HL-60 (cell line): ENCODE data around the gene EGFL8.

Source experiments
- DNase-seq, 2 experiments: peaks; one replicate each; pipeline ENCODE4 v3.0.0-alpha.2; 2010 to 2020; ENCODE audit warnings: low read depth in 1 of 2, low spot score in 1 of 2
- H3K27ac ChIP-seq: fragments of 250-450 bp; sonication (Bioruptor Pico); replicated peaks from 2 replicates; pipeline ENCODE4 v1.5.1; 2020; ENCODE audit warnings: mild to moderate bottlenecking, moderate library complexity
- H3K27me3 ChIP-seq: fragments of 250-450 bp; sonication (Bioruptor Pico); 2 replicates; pipeline ENCODE4 v1.5.1; 2021; ENCODE audit warnings: mild to moderate bottlenecking, moderate library complexity; ENCODE audit not compliant: insufficient read depth, poor library complexity, severe bottlenecking
- H3K4me3 ChIP-seq: replicated peaks from 2 replicates; pipeline ENCODE4 v1.5.1; 2011; ENCODE audit warnings: mild to moderate bottlenecking, control low read depth, low read length; ENCODE audit not compliant: insufficient read depth
- GABPA ChIP-seq: IDR thresholded peaks from 2 replicates; pipeline ENCODE4 v1.6.1; 2012; ENCODE audit warnings: low read depth
- POLR2AphosphoS5 ChIP-seq: IDR thresholded peaks from 2 replicates; pipeline ENCODE4 v1.6.1; 2012; ENCODE audit warnings: low read depth
- SPI1 ChIP-seq: IDR thresholded peaks from 2 replicates; pipeline ENCODE4 v1.6.1; 2012; ENCODE audit warnings: low read depth, mild to moderate bottlenecking, borderline replicate concordance
- TF ChIP-seq, protein P1 (sequence below): IDR thresholded peaks from one replicate; pipeline ENCODE4 v1.5.1; 2011; ENCODE audit warnings: low read length, control low read depth, inconsistent platforms; ENCODE audit not compliant: insufficient read depth
- TF ChIP-seq, protein P2 (sequence below): IDR thresholded peaks from 2 replicates; pipeline ENCODE4 v1.6.1; 2012; ENCODE audit warnings: low read depth; ENCODE audit not compliant: insufficient replicate concordance

Gene EGFL8

DNA sequence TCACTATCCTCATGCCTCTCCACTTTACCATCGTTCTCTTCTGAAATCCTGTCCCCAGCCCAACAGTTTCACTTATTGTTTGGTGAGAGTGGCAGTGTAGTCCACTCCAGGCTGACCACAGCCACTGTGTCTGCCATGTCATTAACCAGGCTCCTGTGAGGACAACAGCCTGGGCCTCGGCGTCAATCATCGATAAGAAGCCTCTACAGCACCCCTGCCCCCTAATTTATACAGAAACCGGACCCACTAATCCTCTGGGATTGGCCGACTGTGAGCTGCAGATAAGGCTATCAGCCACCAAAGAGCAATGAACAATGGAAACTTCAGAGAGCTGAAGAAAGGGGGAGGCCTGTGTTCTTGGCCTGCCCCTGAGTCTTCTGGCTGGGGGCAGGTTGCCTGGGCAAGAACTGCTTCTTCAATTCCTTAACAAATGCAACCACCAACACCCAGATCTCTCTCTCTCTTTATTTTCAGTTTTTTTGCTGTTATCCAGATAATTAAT, 3.4 kb downstream of the EGFL8 start:
- TF ChIP-seq, protein P1, sequence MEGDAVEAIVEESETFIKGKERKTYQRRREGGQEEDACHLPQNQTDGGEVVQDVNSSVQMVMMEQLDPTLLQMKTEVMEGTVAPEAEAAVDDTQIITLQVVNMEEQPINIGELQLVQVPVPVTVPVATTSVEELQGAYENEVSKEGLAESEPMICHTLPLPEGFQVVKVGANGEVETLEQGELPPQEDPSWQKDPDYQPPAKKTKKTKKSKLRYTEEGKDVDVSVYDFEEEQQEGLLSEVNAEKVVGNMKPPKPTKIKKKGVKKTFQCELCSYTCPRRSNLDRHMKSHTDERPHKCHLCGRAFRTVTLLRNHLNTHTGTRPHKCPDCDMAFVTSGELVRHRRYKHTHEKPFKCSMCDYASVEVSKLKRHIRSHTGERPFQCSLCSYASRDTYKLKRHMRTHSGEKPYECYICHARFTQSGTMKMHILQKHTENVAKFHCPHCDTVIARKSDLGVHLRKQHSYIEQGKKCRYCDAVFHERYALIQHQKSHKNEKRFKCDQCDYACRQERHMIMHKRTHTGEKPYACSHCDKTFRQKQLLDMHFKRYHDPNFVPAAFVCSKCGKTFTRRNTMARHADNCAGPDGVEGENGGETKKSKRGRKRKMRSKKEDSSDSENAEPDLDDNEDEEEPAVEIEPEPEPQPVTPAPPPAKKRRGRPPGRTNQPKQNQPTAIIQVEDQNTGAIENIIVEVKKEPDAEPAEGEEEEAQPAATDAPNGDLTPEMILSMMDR = no peak
- no peak for TF ChIP-seq SPI1
- TF ChIP-seq POLR2AphosphoS5 = no peak
- TF ChIP-seq, protein P2, sequence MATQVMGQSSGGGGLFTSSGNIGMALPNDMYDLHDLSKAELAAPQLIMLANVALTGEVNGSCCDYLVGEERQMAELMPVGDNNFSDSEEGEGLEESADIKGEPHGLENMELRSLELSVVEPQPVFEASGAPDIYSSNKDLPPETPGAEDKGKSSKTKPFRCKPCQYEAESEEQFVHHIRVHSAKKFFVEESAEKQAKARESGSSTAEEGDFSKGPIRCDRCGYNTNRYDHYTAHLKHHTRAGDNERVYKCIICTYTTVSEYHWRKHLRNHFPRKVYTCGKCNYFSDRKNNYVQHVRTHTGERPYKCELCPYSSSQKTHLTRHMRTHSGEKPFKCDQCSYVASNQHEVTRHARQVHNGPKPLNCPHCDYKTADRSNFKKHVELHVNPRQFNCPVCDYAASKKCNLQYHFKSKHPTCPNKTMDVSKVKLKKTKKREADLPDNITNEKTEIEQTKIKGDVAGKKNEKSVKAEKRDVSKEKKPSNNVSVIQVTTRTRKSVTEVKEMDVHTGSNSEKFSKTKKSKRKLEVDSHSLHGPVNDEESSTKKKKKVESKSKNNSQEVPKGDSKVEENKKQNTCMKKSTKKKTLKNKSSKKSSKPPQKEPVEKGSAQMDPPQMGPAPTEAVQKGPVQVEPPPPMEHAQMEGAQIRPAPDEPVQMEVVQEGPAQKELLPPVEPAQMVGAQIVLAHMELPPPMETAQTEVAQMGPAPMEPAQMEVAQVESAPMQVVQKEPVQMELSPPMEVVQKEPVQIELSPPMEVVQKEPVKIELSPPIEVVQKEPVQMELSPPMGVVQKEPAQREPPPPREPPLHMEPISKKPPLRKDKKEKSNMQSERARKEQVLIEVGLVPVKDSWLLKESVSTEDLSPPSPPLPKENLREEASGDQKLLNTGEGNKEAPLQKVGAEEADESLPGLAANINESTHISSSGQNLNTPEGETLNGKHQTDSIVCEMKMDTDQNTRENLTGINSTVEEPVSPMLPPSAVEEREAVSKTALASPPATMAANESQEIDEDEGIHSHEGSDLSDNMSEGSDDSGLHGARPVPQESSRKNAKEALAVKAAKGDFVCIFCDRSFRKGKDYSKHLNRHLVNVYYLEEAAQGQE = no peak
- no peak for TF ChIP-seq GABPA
- no peak overlapping the region for H3K27ac ChIP-seq
- no peaks in the 10 kb centered on the region for H3K27me3 ChIP-seq
- H3K4me3 ChIP-seq = no peak overlapping the region
- DNase-seq = no peak

GRCh38 chr6:32168350-32168749, 4.0 kb downstream of the EGFL8 start:
- no peak overlapping the region for H3K4me3 ChIP-seq
- TF ChIP-seq POLR2AphosphoS5 (no peak), GABPA (no peak), SPI1 (no peak)
- TF ChIP-seq, protein P1 = no peak
- TF ChIP-seq, protein P2 = no peak
- H3K27me3 ChIP-seq = no peaks in the 10 kb centered on the region
- no peak for DNase-seq
- no peak overlapping the region for H3K27ac ChIP-seq

DNA sequence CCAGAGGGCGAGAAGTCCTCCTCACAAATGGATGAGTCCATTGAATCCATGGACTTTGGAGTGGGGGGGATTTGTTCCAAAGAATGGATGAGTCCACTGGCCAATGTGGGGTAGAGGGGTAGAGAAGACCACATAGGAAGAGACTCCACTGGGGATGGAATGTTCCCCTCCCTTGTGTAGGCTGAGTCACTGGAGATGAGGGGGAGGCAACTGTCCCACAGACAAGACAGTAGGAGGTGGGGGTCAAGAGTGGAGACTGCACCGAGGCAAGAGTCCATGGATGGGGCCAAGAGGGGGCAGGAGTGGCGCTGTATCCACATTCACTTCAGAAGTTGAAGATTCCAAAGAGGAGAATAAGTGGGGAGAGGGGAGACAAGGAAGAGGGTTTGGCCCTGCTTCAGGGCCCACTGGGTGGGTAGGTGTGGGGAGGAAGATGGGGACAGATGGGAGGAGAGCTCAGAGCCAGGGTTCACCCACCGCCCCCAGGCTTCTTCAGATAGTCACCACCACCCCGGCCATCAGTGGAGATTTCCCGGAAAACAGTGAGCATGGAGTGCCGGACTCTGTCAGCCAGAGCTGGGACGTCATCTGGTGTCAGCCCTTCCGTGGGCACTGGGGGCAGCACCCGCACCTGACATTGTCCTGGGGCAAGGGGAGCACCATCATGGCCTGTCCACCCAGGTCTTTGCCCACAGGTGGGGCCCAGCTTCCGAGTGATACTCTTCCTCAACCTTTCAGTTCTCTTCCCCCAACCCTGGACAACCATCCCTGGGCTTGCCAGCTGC, 4.6 kb downstream of the EGFL8 start:
- no peak for TF ChIP-seq SPI1
- TF ChIP-seq GABPA = no peak
- TF ChIP-seq, protein P1 = no peak
- TF ChIP-seq, protein P2 = no peak
- no peak for TF ChIP-seq POLR2AphosphoS5
- DNase-seq = no peak
- H3K4me3 ChIP-seq = no peak overlapping the region
- no peaks in the 10 kb centered on the region for H3K27me3 ChIP-seq
- no peak overlapping the region for H3K27ac ChIP-seq
